Kidney tubule cell (primary cell): ENCODE data around the gene AGPAT3.

ENCODE experiments used
- DNase-seq: peaks from one replicate; pipeline ENCODE4 v3.0.0-alpha.2; 2018; ENCODE audit warnings: low spot score

Gene AGPAT3

DNA sequence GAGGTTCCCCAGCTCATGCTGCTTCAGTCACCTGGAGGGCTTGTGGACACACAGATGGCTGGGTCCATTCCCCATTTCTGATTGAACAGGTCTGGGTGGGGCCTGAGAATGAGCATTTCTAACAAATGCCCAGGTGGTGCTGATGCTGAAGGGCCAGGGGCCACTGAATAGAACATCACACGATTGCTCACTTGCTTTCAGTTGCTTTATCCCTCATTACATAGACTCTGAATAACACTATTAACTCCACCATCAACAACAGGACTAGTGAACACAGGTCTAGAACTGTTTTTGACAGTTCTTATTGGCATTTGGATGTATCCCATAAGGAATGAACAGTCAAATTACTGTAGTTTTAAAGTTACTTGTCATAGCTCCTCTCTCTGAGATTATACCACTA is 159.2 kb downstream of the AGPAT3 start:
- DNase-seq: no peak

DNA sequence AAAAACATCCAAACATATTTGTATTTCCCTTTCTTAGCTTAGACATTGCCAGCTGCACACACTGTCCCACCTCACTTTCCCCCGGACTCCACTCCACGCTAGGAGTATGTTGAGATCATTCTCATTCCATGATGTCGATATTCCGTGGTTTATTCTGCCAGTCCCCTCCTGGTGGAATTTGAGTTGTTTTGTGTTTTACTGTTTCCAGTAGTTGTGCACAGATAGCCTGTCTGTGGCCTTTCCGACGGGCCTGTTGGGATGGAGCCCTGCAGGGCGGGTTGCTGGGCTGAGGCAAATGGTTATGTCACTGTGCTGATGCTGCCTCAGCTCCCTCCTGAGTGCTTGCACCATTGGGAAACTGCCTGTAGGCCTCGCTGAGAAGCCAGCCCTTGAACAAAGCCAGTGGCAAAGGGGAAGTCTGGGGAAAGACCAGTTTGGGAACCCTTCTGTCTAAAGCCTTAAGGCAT is 159.9 kb downstream of the AGPAT3 start:
- DNase-seq: peak; percentile 18

DNA sequence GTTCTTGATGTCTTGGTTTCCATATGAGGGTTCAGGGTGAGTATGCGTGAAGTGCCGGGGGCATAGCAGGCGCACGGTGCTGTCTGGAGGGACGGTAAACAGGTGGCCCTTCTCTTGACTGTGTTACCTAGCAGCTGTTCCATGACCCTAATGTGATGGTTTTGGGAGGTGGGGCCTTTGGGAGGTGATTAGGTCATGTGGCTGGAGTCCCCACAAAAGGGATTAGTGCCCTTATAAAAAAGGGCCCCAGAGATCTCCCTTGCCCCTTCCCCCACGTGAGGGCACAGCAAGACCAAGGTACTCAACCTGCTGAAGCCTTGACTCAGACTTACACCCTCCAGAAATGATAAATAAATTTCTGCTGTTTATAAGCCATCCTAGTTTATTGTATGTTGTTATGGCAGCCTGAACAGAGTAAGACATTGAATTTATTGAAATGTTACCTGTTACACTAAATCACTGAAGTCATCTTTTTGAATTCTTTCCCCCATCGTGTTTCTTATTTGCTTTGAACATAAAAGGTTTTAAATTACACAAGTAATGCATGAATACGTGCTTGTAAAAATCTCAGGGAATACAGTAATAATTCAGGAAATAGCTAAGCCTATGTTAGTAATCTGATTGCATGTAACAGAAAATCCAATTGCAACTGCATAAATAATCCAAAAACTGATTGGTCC is 162.7 kb downstream of the AGPAT3 start:
- DNase-seq: no peak

DNA sequence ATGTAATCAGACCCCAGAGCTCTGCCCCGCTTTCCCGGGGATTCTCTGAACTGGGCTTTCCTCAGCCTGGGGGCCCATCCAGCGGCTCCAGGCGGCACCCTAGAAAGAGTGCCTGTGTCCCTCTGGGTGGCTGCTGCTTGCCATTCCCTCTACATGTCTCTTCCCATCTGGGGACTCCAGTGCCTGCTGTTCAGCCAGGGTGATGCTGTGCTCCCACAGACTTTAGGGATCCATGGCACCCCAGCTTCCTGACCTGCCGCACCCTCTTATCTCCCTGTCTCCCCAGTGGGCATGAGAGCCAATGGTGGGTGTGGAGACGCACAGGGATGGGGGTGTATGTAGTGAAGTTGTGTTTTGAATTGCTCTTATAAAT is 163.2 kb downstream of the AGPAT3 start:
- DNase-seq: no peak

DNA sequence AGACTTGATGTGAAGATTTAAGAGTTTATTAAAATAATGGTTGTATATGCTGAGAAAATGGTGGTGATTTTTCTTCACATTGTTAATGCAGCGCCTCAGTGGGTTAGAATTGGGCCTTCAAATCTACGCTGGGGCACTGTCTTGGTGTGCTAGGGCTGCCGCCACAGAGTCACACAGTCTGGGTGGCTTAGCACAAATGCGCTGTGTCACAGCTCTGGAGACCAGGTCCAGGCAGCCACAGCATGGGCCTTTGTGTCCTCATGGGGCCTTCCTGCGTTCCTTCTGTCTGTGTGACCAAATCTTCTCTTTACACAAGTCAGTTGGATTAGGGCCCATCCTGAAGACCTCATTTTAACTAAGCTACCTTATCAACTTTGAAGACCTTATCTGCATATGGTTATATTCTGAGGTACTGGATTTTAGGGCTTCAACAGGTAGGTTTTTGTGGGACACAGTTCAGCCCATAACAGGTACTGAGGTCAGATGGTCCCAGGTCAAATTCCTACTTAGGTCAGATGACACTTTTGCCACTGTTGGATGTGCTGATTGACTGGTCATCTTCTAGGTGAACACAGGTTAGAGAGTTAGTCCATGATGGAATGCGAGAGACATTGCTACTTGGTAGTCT is 164.6 kb downstream of the AGPAT3 start:
- no peak for DNase-seq

DNA sequence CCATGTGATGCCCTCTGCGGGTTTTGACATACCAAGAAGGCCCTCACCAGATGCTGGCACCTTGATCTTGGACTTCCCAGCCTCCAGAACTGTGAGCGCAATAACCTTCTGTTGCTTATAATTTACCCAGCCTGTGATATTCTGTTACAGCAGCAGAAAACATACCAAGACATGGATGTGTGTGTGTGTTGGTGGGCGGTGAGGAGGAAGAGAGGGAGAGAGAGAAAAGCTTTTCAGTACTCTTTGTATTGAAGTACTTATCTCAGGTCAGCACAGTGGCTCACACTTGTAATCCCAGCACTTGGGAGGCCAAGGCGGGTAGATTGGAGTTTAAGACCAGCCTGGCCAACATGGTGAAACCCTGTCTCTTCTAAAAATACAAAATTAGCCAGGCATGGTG is 170.2 kb downstream of the AGPAT3 start:
- no peak for DNase-seq
